Uterus (tissue), 4 donors: ENCODE data around the gene IGSF3. TPM values are rescaled to one million over a fixed set of nuclear protein-coding genes. Genes with fewer than 3 reads are reported as not detected.

ENCODE experiments used
- DNase-seq, 2 donors: peaks; one replicate each; pipeline ENCODE4 v3.0.0-alpha.2; 2019 to 2020
- H3K27ac ChIP-seq, 2 donors: fragments of 200-600 bp; sonication (generic); 1 replicate in 1 of 2; 2 replicates in 1 of 2; pipeline ENCODE4 v1.5.1; 2016 to 2018
- H3K27me3 ChIP-seq, 2 donors: fragments of 200-600 bp; sonication (generic); one replicate each; pipeline ENCODE4 v1.5.1; 2018 to 2019; ENCODE audit warnings: control low read depth in 1 of 2
- H3K36me3 ChIP-seq, 2 donors: fragments of 200-600 bp; sonication (generic); one replicate each; pipeline ENCODE4 v1.5.1; 2019; ENCODE audit warnings: control low read depth in 1 of 2
- H3K4me1 ChIP-seq, 2 donors: fragments of 200-600 bp; sonication (generic); one replicate each; pipeline ENCODE4 v1.5.1; 2018 to 2019; ENCODE audit warnings: control low read depth in 1 of 2
- H3K4me3 ChIP-seq, 2 donors: fragments of 200-600 bp; sonication (generic); 1 replicate in 1 of 2; 2 replicates in 1 of 2; pipeline ENCODE4 v1.5.1; 2018 to 2019; ENCODE audit warnings: mild to moderate bottlenecking in 1 of 2
- H3K9me3 ChIP-seq, 2 donors: fragments of 200-600 bp; sonication (generic); one replicate each; pipeline ENCODE4 v1.5.1; 2019; ENCODE audit warnings: control low read depth in 1 of 2
- CTCF ChIP-seq, 4 experiments: fragments of 200-600 bp in 2 of 4; fragments of 450-650 bp in 2 of 4; sonication (generic) in 2 of 4; IDR thresholded peaks; one replicate each; pipeline ENCODE4 v1.5.1; 2016 to 2019; ENCODE audit warnings: antibody characterized with exemption in 4 of 4, mild to moderate bottlenecking in 2 of 4, moderate library complexity in 1 of 4
- POLR2A ChIP-seq, 2 donors: fragments of 450-650 bp; IDR thresholded peaks; one replicate each; pipeline ENCODE4 v1.6.1; 2016; ENCODE audit warnings: antibody characterized with exemption in 2 of 2, mild to moderate bottlenecking in 1 of 2, moderate library complexity in 1 of 2
- intact Hi-C: fragments of 100-400 bp; cut with DNase I; formaldehyde crosslinking; loops from one replicate; pipeline ENCODE4 v1.15.1; 2023; ENCODE audit warnings: low total_unique reads
- total RNA-seq, 4 donors: library from RNA; depleted of rRNA in 3 of 4; stranded (reverse); fragments of >200 nt in 3 of 4; gene quantifications; one replicate each; pipeline versions ENCODE4 v1.1.0 to v1.2.4, GENCODE V29; 2014 to 2023
- donor health status: DM: yes; HTN: yes; CAD: no.

IGSF3 gene
- total RNA-seq, 4 donors from 2014 or later: 3.8 to 35.6 (median 8.4) TPM

GRCh38 chr1:116560704-116561490 lies 106.6 kb downstream of the IGSF3 start:
- Histone ChIP-seq H3K27ac (no peak overlapping the region), H3K4me3 (no peak overlapping the region), H3K36me3 (no peaks in the 10 kb centered on the region), H3K27me3 (no peaks in the 10 kb centered on the region), H3K4me1 (no peaks in the 10 kb centered on the region), H3K9me3 (no peaks in the 10 kb centered on the region)
- no peak for DNase-seq
- no peak for TF ChIP-seq POLR2A (IDR thresholded peaks at IDR 0.05)
- no peak for TF ChIP-seq CTCF (IDR thresholded peaks at IDR 0.05)
- intact Hi-C loops: no loop called here

- TF ChIP-seq CTCF (IDR thresholded peaks at IDR 0.05): no peak
- DNase-seq: no peak
- Histone ChIP-seq H3K9me3 (no peaks in the 10 kb centered on the region), H3K27ac (no peak overlapping the region), H3K4me3 (no peak overlapping the region), H3K27me3 (no peaks in the 10 kb centered on the region), H3K36me3 (no peaks in the 10 kb centered on the region), H3K4me1 (no peaks in the 10 kb centered on the region)
- intact Hi-C loops: no loop called here
Observed at GRCh38 chr1:116559304-116559761, 108.2 kb downstream of the IGSF3 start.

- intact Hi-C loops: no loop called here
- no peaks in the 10 kb centered on the region for H3K9me3 ChIP-seq
- H3K27me3 ChIP-seq: no peaks in the 10 kb centered on the region
- H3K36me3 ChIP-seq: no peaks in the 10 kb centered on the region
- no peaks in the 10 kb centered on the region for H3K4me1 ChIP-seq
- H3K4me3 ChIP-seq: no peak overlapping the region
- no peak overlapping the region for H3K27ac ChIP-seq
- TF ChIP-seq POLR2A (IDR thresholded peaks at IDR 0.05): no peak
- TF ChIP-seq CTCF (IDR thresholded peaks at IDR 0.05): no peak
- no peak for DNase-seq
Observed at GRCh38 chr1:116558571-116558970, 109.0 kb downstream of the IGSF3 start.

GRCh38 chr1:116558140-116558549 lies 109.4 kb downstream of the IGSF3 start:
- Histone ChIP-seq H3K27me3 (no peaks in the 10 kb centered on the region), H3K36me3 (no peaks in the 10 kb centered on the region), H3K4me1 (no peaks in the 10 kb centered on the region), H3K4me3 (no peak overlapping the region), H3K27ac (no peak overlapping the region), H3K9me3 (no peaks in the 10 kb centered on the region)
- no peak for DNase-seq
- no peak for TF ChIP-seq POLR2A (IDR thresholded peaks at IDR 0.05)
- no peak for TF ChIP-seq CTCF (IDR thresholded peaks at IDR 0.05)
- intact Hi-C loops: no loop called here

- TF ChIP-seq CTCF (IDR thresholded peaks at IDR 0.05): no peak
- no peak for TF ChIP-seq POLR2A (IDR thresholded peaks at IDR 0.05)
- Histone ChIP-seq H3K4me3 (no peak overlapping the region), H3K4me1 (no peaks in the 10 kb centered on the region), H3K9me3 (no peaks in the 10 kb centered on the region), H3K27ac (no peak overlapping the region), H3K27me3 (no peaks in the 10 kb centered on the region), H3K36me3 (no peaks in the 10 kb centered on the region)
- intact Hi-C loops: no loop called here
- no peak for DNase-seq
Observed at GRCh38 chr1:116557323-116557878, 110.1 kb downstream of the IGSF3 start.
